Chondrocyte (in vitro differentiated cells): Measurements from ENCODE around the gene DYDC1. TPM values are rescaled to one million over a fixed set of nuclear protein-coding genes. Genes with fewer than 3 reads are reported as not detected.

Experiments used
- DNase-seq: peaks from one replicate; pipeline ENCODE4 v3.0.0; 2021; ENCODE audit warnings: mixed read lengths, low spot score
- H3K27ac Mint-ChIP-seq: one replicate; pipeline ENCODE4 v1.8.0; 2021; ENCODE audit warnings: mild to moderate bottlenecking, moderate library complexity, mixed read lengths; ENCODE audit not compliant: unreplicated experiment
- H3K27me3 Mint-ChIP-seq: 2 replicates; pipeline ENCODE4 v1.8.0; 2021; ENCODE audit warnings: low read depth, mixed read lengths
- H3K36me3 Mint-ChIP-seq: 2 replicates; pipeline ENCODE4 v1.8.0; 2021; ENCODE audit warnings: low read depth, mixed read lengths
- H3K4me1 Mint-ChIP-seq: 2 replicates; pipeline ENCODE4 v1.8.0; 2021; ENCODE audit warnings: low read depth, mild to moderate bottlenecking, mixed read lengths
- H3K4me3 Mint-ChIP-seq: one replicate; pipeline ENCODE4 v1.8.0; 2021; ENCODE audit warnings: mild to moderate bottlenecking, moderate library complexity, mixed read lengths; ENCODE audit not compliant: unreplicated experiment
- H3K9me3 Mint-ChIP-seq: 2 replicates; pipeline ENCODE4 v1.8.0; 2021; ENCODE audit warnings: low read depth, mixed read lengths
- total RNA-seq: library from RNA; stranded (reverse); gene quantifications from 3 replicates; pipeline ENCODE4 v1.2.1, GENCODE V29; 2021
- TF ChIP-seq, protein P1 (sequence below): fragments of 200-600 bp; sonication (generic); IDR thresholded peaks from 2 replicates; pipeline ENCODE4 v1.5.0; 2021; ENCODE audit warnings: antibody characterized with exemption, mild to moderate bottlenecking, moderate library complexity

Gene DYDC1
- total RNA-seq, 1 donor from 2014 or later, result not detected

DNA sequence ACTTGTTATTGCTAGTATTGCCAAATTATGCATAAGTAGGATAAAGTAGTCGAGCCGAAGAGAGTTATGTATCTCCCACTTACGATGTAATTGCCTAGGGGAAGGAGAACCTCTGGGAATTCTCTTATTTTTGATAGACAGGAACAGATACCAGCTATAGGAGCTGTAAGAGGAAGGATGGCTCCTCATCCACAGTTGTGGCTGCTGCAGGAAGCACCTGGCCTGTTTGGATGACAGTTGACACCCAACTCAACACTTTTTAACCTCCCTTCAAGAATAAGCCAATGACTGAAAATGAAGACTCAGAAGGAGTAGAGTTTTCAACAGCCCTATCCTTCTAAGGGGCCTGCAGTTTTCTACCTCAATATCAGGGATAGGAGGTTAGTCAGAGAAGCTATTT lies 6.3 kb downstream of the DYDC1 start:
- H3K4me3 Mint-ChIP-seq, result no peak overlapping the region
- peaks cover 14% of the 10 kb centered on the region for H3K27me3 Mint-ChIP-seq
- TF ChIP-seq, protein P1, sequence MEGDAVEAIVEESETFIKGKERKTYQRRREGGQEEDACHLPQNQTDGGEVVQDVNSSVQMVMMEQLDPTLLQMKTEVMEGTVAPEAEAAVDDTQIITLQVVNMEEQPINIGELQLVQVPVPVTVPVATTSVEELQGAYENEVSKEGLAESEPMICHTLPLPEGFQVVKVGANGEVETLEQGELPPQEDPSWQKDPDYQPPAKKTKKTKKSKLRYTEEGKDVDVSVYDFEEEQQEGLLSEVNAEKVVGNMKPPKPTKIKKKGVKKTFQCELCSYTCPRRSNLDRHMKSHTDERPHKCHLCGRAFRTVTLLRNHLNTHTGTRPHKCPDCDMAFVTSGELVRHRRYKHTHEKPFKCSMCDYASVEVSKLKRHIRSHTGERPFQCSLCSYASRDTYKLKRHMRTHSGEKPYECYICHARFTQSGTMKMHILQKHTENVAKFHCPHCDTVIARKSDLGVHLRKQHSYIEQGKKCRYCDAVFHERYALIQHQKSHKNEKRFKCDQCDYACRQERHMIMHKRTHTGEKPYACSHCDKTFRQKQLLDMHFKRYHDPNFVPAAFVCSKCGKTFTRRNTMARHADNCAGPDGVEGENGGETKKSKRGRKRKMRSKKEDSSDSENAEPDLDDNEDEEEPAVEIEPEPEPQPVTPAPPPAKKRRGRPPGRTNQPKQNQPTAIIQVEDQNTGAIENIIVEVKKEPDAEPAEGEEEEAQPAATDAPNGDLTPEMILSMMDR, result no peak
- no peak overlapping the region for H3K27ac Mint-ChIP-seq
- no peaks in the 10 kb centered on the region for H3K36me3 Mint-ChIP-seq
- no peaks in the 10 kb centered on the region for H3K4me1 Mint-ChIP-seq
- no peak for DNase-seq
- H3K9me3 Mint-ChIP-seq, result no peaks in the 10 kb centered on the region

DNA sequence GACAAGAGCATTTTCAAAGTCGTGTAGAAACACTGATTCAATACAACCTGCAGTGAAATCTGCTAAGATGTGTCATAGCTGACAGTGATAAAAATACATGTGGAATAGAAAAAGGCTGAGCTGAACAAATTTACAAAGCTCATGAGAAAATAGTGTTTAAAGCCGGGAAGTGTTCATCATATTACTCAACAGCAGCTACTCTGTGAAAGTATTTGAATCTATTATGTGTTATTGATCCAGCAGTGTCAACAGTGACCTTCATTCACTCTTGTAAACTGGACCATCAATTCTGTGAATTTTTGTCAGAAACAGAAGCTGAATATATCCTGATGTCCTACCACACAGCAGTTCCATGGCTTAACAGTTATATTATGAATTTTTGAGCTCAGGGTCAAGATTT lies 11.6 kb downstream of the DYDC1 start:
- no peaks in the 10 kb centered on the region for H3K9me3 Mint-ChIP-seq
- peaks cover 3% of the 10 kb centered on the region for H3K27me3 Mint-ChIP-seq
- no peak overlapping the region for H3K4me3 Mint-ChIP-seq
- no peak for DNase-seq
- no peak overlapping the region for H3K27ac Mint-ChIP-seq
- no peaks in the 10 kb centered on the region for H3K4me1 Mint-ChIP-seq
- no peaks in the 10 kb centered on the region for H3K36me3 Mint-ChIP-seq
- TF ChIP-seq, protein P1, result no peak

- DNase-seq, result no peak
- Mint-ChIP-seq H3K4me1 (no peaks in the 10 kb centered on the region), H3K36me3 (no peaks in the 10 kb centered on the region), H3K27ac (no peak overlapping the region), H3K4me3 (no peak overlapping the region), H3K9me3 (no peaks in the 10 kb centered on the region), H3K27me3 (peaks cover 3% of the 10 kb centered on the region)
- TF ChIP-seq, protein P1, result no peak
These were observed 12.3 kb downstream of the DYDC1 start for GRCh38 chr10:80344276-80344675.

GRCh38 chr10:80333983-80334382 lies 22.6 kb downstream of the DYDC1 start:
- DNase-seq, result no peak
- no peak overlapping the region for H3K4me3 Mint-ChIP-seq
- peaks cover 13% of the 10 kb centered on the region for H3K27me3 Mint-ChIP-seq

DNA sequence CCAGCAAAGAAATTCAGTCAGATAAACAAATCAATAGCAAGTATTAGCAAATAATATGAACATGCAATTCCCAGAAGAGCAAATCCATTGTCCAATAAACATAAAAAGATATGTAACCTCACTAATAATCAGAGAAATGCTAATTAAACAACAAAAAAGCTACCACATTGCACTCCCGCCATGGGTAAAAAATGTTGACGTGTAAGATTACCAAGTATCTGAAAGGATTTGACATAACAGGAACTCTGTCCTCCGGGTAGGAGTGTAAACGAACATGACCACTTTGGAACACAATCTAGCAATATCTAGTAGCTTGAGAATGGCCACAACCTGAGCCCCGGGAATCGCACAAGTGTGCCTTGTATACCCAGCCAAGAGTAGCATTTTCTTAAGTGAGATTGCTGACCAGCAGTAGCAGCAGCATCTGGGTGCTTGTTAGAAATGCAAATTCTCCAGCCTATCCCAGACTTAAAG lies 31.6 kb downstream of the DYDC1 start:
- H3K36me3 Mint-ChIP-seq, result no peaks in the 10 kb centered on the region
- H3K9me3 Mint-ChIP-seq, result no peaks in the 10 kb centered on the region
- H3K27ac Mint-ChIP-seq, result no peak overlapping the region
- DNase-seq, result no peak
- H3K4me1 Mint-ChIP-seq, result peaks cover 6% of the 10 kb centered on the region
- H3K4me3 Mint-ChIP-seq, result no peak overlapping the region
- H3K27me3 Mint-ChIP-seq, result peaks cover 4% of the 10 kb centered on the region
- TF ChIP-seq, protein P1, result no peak

More at GRCh38 chr10:80333983-80334382, 22.6 kb downstream of the DYDC1 start:
- Mint-ChIP-seq H3K36me3 (peaks cover 1% of the 10 kb centered on the region), H3K27ac (no peak overlapping the region), H3K4me1 (no peaks in the 10 kb centered on the region), H3K9me3 (peaks cover 13% of the 10 kb centered on the region)
- TF ChIP-seq, protein P1, result no peak
